GM03348 (cell line): Measurements from ENCODE around the gene RNASET2.
"Not testable (repeated sequence)": the region's sequence is repeated elsewhere in the genome, so short reads cannot be mapped to it uniquely, and the experiment has no call there.

Experiments
- DNase-seq: peaks from one replicate; pipeline ENCODE4 v3.0.0; 2012; ENCODE audit warnings: low spot score

The RNASET2 gene

DNA sequence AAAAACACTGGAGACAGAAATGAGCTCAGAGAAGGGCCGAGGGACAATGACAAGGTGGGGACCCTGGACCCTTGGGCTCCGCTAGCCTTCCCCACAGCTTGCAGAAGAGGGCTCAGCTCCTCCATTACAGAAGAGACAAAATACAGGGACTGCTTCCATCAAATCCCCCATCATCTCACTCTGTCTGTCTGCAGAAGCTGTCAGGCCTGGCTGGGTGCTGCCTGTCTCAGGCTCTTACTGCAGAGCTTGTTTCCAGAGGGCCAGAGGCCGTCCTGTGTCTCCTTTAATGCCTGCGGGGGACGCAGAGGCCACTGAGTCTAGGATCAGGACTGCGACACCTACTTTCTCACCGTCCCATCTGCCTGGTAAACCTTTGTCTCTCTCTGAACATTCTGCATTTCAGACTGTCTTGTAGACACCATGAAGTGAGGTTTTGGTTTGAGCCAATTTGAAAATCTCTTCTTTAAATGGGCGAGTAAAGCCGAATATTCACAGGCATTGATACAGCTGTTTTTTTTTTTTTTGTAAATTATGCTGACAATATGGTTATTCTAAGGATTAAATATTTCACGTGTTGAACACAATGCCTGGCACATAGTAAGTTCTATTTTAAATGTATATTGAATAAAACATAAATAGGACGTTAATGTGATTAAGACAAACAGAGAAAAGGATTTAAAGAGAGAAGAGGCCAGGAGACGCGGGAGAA lies 28.3 kb downstream of the RNASET2 start:
- no peak for DNase-seq

DNA sequence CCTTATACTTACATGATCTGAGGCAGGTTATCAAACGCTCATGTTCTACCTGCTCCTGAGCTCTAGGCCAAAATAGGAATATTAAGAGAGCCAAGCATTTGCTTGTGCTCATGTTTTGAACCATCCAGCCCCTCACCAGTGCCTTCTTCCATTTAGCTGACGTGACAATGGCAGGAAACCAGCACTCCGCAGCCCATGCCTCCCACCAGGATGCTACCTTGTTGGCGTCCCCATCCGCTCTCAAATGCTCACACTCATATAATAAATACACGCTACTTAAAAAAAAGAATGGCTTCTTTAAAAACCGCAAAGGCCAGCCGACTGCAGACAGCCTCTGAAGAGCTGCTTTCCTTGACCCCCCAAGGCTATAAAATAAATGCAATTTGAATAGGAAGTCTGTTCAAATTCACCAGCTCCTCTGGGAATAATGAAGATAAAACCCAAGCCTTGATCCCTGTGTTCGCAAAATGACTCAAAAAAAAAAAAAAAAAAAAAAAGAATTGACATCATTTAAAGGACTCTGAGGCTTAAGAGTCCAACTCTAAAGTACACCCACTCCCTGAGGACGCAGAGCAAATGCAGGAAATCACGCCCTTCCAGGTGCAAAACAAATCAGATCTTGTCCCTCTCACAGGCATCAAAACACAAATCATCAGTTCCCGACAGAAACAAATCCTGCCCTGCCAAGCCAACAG lies 29.0 kb downstream of the RNASET2 start:
- no peak for DNase-seq

DNA sequence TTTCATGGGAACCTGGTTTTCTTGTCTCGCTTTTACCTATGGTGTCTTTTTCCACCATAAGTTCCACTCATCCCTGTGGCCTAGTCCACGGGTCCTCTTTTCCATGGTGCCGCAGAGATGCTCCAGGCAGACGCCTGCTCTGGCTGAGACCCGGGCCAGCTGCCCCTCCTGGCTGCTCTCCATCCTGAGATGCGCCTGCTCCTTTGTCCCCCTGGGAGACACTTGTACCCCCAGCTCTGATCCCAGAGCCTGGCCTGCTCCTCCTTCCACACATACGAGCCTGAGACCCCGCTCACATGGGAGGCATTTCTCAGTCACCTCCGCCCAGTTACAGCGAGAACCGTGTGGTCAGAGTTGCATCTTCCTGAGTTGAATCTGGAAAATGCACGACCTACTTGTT lies 29.6 kb downstream of the RNASET2 start:
- DNase-seq = no peak

DNA sequence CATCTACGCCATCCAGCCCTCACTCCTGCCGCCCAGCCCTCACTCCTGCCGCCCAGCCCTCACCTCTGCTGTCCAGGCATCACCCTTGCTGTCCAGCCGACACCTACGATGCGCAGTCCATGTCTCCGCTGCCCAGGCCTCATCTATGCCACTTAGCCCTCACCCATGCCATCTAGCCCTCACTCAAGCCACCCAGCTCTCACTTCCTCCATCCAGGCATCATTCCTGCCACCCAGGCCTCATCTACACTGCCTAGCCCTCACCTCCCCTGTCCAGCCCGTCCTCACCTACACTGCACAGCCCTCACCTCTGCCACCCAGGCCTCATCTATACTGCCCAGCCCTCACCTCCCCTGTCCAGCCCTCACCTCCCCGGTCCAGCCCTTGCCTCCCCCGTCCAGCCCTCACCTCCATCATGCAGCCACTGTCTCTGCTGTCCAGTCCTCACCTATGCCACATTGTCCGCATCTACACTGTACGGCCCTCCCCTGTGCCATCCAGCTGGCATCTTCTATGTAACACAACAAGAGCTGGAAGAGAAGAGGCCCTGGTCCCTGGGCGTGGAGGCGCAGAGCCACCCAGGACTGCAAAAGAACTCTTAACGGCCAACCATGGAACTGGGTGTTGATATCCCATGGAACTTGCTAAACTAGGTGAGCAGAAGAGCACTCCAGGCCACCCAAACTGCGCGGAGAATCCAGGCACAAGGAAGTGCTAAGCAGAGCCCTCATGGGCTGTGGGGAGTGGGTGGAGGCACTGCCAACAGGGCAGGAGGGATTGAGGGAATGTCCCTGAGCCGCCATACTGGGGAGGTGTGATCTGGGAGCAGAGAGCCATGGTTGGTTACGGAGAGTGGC lies 31.0 kb downstream of the RNASET2 start:
- DNase-seq = no peak

DNA sequence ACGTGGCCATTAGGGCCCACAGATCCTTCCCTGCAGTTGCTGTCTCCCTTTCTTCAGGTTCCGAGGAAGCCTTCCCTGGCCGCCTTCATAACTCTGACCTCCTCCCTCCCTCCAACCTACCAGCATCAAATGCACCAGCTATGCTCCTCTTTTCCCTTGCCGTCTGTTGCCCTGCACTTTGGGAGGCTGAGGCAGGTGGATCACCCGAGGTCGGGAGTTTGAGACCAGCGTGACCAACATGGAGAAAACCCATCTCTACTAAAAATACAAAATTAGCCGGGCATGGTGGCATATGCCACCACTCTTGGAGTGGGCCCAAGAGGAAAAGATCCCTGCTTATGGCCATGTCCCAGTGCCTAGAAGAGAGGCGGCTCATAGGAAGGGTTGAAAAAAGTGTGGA lies 31.8 kb downstream of the RNASET2 start:
- no peak for DNase-seq

DNA sequence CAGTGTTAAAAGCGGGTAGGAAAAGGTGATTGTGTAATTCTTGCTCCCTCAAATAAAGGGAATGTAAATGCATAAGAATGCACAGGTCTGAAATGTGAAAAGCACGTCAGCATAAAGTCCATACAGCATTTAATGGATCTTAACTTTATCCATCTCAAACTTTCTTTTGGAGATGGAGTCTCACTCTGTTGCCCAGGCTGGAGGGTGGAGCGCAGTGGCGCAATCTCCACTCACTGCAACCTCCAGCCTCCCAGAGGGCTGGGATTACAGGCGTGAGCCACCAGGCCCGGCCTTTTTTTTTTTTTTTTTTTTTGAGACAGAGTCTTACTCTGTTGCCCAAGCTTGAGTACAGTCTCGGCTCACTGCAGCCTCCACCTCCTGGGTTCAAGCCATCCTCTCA lies 33.4 kb downstream of the RNASET2 start:
- DNase-seq = no peak

DNA sequence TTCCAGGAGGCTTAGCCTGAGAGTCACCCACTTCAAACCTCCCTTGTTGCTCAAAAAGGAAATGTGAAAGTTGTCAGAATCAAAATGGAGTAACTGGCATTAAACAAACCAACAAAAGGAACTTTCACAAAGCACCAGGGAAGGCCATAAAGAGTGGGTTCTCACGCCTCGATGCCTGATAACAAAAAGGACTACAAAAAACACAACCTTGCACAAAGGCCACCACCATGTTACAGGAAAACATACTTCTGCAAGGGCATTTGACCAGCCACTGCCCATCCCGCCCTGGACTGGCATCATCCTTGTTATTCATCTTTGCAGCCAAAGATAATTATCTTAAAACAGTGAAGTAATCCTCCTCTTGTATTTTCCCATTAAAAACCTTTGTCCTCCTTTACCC lies 34.8 kb downstream of the RNASET2 start:
- no peak for DNase-seq

DNA sequence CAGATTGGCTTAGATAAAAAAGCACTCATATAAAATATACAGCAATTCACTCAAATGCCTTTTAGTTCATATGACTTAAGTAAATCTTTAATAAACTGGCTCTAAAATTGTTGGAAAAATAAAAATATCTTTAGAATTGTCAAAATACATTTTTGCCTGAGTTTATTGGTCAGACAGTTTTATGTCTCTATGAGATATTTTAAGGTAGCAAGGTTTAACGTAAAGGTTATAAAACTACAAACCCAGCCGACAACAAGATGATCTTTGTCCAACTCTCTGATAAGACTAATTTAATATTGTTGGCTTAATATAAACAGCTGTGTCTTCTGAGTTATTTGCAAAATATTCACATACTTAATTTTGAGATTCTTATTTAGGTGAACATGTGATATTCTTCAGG lies 39.5 kb downstream of the RNASET2 start:
- no peak for DNase-seq

DNA sequence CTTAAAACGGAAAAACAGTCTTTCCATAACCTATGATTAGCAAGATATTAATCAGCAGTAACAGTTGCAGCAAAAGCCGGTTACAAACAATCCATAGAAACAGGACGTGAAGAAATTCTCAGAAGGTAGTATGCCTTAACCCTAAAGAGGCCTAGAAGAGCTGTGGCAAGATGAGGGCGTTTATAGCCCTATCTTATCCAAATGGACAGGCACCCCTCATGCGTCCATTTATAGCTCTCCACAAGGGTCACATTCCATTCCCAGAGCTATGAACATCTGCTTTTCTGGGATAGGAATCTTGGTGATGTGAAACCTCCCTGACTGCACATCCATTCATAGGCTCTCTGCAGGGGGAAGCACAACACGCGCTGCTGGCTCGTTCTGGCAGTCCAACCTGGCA lies 40.9 kb downstream of the RNASET2 start:
- DNase-seq = not testable (repeated sequence)

DNA sequence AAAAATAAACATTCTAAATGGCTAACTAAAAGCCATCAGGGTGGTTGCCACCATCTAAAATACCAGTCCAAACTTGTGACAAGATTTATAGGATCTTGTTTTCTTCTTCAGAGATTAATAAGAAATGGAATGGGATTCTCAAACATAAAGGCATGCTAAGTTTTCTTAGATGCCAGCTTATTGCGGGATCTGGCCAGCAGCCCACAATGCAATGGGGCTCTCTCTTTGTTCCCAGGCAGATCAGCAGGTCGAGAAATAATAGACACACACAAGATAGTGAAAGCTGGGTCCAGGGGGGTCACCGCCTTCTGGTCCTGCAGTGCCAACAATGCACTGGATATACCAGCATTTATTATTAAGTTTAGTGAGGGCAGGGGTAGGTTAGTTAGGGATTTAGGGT lies 41.4 kb downstream of the RNASET2 start:
- DNase-seq = not testable (repeated sequence)

DNA sequence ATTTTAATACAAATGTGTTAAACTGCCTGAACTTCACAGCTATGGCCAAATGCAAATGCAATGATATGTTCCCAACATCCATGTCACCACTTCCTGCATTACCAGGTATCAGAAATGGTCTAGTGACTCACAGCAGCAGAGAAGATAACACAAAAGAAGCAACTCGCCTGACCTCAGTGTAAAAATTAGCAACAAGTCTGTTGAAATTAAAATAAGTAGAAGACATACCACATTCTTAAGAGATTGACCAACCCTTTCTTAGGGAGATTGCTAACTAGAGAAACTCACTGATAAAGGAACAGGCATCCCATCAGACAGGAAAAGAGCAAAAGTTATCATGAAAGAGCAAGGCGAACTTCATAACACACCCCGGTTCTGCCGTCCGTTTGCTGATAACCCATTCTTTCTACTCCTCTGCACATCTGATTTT lies 45.1 kb downstream of the RNASET2 start:
- no peak for DNase-seq

DNA sequence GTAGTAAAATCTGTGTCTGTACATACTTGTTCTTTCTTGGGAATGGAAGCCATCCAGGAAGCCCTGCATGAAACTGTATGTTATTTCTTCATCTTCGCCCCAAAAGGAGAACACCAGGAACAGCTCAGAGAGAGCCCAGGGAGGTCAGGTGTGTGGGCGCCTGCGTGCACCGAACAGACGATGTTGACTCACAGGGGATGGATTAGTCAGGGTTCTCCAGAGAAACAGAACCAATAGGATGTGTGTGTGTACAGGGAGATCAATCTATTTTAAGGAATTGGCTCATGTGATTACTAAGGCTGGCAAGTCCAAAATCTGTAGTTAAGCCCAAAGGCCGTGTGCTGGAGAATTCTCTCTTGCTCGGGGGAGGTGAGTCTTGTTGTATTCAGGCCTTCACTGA lies 45.7 kb downstream of the RNASET2 start:
- DNase-seq = peak; percentile 2

DNA sequence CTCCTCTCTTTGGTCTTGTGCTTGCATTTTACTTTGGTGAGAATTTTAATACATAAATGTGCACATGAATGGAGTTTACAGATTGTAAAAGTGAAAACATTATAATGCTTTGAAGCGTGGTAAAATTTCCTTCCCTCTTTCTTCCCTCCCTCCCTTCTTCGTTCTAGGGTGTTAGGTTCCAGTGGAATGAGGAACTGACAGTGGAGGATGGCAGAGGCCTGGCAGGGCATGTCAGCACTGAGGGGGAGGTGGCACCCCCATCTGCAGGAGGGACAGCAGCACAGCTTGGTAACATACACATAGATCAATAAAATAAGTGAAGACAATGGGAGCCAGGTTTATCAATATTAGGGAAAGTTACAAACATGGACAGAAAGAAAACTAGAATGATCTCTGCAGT lies 47.5 kb downstream of the RNASET2 start:
- DNase-seq = no peak

DNA sequence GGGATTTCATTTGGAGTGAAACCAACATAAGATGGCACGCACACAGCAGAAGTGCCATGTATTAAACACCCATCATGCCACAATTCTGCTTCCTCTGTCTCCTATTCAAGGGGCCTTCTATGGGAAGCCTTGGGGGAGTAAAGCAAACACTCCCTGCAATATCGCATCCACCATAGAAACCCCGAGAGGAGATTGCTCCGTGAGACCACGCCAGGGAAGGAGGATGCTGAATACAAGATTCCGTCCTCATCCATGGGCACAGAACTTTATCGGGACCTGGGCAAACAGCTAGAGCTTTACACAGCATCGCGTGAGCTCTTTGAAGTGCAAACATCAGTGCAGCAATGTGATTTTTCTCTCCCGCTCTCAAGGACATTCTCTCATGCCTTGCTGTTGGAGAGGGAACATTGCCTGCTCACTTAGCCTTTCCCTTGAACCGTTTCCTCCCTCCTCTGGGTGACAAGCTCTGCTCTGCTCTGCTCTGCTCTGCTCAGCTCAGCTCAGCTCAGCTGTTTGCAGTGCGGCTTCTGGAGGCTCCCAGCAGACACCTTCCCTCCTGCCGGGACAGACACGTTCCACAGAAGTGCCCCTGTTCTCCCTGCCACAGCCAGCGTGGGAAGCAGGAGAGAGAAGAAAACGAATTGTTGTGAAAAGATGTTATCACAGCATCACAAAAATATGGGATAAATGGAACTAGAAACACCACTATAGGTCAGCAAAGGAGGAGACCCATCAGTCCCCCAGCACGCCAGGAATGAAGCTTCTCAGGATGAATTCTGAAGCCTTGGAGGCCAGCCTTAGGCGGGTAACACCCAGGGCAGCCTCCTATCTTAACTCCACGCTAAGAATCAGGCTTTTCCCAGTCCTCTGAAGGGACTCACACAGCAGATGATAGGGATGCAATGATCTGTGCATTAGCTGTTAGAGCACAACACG lies 48.2 kb downstream of the RNASET2 start:
- DNase-seq = peak; percentile 4

DNA sequence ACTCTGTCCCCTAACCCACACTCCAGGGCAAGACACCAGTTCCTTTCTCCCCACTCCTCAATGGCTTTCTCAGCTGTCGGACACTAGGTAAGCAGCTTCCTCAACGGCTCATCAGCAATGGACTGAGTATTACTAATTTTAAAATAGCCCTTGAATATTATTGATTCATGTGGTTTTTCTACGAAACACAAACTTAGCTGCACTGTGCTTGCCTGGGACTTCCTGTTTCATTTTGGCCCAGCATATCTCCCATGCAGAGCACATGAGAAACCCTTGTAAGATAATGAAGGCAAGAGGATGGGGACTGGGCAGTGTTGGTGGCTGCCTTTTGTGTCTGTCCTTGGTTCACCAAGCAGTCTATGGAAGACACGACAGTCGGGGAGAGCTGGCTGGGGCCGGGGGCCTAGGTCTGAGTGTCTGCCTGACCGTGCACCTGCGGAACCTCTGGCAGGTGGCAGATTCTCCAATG lies 48.9 kb downstream of the RNASET2 start:
- peak; percentile 3 for DNase-seq

DNA sequence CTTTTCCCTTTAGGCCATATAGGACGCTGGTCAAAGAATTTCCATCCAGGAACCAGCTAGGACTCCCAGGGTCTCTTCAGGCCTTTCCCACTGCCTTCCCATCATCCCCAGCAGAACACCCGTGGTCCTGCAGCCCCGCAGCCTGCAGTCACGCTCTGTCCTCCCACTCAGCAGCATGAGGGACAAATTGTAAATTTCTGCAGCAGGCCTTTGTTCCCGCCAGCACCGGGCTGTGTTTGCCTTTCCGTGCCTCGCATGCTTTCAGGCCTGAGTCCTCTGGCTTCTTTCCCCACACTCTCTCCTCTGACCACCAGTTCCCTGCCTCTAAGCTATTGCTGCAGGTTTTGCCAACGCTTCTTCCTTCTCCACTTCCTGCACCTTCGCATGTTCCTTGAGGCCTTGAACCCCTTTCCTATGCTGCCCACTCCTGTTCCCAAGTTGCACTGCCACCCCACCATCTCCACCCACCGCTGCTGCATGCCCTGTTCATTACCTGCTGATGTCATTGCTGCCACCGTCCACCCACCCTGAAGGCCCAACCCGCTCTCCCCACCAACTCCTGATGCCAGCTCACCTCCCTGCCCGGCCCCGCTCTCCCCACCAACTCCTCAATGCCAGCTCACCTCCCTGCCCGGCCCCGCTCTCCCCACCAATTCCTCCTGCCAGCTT lies 49.8 kb downstream of the RNASET2 start:
- DNase-seq = peak; percentile 4

DNA sequence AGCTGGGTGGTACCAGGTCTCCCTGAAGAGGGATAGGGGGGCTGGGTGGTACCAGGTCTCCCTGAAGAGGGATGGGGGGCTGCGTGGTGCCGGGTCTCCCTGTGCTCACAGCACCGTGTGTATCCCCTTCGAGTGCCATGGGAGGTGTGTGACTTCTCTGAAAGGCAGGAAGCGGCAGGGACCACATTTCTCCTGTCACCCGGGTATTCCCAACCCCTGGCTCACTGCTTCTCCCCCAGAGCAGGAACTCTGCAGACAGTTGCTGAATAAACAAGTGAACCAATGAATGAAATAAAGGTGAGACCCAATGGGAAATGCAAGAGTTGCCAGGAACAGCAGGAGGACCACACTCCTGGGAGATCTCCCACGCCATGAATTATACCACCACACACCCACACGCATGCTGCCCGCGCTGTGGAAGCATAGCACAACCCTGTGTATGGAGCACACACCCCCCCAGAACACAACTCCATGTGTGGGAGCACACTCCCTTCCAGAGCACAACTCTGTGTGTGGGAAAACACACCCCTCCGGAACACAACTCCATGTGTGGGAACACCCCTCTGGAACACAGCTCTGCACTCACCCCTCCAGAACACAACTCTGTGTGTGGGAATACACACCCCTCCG lies 50.7 kb downstream of the RNASET2 start:
- DNase-seq = peak; percentile 5

DNA sequence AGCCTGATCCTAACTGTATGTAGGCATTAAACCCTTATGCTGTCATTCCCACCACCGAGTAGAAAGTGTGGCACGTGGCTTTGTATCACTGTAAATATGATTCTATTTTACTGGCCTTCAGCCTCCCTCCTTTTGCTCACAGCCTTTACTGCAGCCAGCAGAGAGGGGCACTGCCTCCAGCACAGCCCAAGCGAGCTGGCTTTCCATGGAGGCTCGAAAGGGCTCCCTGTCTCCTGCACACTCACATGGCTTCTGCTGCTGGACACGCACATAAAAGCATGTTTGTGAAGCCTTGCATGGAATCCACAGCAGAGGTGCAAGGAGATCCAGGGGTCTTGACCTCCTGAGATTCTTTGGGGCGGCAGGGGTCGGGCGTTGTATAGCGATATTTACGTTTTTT lies 51.3 kb downstream of the RNASET2 start:
- no peak for DNase-seq

DNA sequence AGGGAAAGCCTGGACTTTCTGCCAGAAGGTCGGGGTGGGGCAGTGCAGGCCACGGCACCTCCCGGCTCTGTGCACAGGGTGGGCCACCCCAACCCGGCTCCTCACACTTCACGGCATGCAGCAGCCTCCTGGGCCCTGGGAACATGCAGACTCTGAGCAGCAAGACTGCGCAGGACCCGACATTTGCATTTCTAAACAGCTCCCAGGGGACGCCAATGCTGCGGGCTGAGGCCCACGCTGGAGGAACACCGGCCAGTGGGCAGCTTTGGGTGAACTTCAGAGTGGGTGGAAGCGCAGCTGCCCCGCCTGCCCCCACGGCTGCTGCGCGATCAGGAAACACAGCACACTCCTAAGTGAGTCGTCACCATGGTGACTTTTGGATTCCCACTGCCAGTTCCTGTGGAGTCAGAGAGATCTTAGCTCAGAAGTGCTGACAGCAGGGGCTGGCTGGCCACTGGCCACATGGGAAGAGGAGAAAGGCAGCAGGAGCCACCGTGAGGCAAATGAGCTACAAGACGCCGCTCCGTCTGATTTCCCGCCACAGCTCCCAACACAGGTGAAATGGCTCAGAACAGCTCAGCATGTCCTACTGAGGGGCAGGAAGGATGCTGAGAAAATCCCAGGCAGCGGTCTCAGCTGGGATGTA lies 52.1 kb downstream of the RNASET2 start:
- peak; percentile 6 for DNase-seq

DNA sequence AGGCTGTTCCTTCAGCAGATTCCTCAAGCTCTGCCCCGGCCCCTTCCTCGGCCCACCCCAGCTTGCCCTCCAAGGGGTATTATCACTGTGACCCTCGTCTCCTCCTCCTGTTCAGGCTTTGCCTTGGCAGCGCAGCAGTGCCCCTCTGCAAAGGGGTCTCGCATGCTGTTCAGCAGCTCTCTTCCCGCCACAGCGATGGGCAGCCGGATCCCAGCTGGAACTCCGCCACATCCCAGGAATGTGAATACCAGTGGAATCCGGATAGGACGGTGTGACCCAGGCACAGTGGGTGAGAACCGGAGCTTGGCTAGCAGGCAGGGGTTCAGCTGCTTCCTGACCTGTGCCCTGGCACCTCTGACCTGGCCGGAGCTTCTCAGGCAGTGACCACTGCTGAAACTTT lies 52.9 kb downstream of the RNASET2 start:
- peak; percentile 3 for DNase-seq
